ENCODE data around the gene SENP3.

Gene SENP3

DNA sequence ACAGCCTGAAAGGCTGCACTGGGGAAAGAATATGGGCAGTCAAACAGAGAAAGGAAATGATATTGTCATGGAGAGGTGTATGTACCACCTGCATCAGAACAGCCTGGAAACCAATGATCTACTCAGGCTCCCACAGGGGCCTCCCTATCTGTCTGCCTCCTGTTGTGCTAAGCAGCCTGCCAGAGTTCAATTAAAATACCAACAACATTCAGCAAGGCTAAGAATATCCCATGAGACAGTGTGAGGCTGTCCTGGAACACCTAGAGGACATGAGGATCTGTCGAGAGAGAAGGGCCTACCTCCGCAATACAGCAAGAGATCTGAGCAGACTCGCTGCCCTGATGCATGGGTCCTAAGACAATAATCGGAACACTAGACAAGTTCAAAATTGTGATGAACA, 44.6 kb downstream of the SENP3 start:
- no peak for DNase-seq

DNA sequence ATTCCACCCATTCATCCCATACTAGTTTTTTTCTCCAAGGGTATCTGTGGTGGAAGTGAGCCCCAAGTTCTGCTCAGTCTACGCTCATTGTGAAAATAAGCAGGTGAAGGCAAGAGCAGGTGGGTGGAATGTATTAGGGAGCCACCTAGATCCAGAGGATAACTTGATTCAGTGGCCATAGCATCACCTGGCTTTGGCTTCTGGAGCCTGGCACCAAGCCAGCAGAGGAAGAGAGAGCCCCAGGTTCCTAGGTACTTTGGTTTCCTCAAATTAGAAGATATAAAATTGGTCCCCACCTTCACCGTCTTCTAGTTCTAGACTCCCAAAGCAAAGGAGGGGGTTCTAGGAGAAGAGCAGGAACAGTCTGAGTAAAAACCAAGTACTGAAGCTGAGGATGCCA, 48.9 kb downstream of the SENP3 start:
- DNase-seq: no peak

DNA sequence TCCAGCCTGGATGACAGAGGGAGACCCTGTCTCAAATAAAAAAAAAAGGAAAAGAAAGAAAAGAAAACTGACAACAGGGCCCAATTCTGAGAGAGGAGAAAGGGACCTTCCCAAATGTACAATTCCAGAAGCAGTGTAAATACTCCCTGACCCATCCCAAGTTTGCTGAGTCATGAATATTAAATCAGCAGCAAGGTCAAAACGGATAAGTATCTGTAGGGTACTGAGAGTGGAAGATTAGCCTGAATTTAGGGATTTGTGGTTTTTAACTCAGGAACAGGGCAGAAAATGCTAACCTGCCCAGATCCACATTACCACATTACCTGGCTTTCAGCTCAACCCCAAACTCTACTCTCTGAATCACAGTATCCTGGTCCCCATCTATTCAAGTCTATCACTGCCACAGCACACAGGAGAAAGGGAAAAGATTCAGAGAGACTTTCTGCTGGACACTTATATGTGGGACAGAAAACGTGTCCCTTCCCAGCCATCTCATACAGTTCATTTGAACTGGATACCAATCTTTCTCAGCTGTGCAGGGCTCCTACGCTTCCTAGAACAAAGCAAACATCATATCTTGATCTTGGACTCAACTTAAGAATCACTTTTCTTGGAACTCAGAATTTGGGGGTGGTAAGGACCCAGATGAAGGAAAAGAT, 50.0 kb downstream of the SENP3 start:
- DNase-seq: no peak

DNA sequence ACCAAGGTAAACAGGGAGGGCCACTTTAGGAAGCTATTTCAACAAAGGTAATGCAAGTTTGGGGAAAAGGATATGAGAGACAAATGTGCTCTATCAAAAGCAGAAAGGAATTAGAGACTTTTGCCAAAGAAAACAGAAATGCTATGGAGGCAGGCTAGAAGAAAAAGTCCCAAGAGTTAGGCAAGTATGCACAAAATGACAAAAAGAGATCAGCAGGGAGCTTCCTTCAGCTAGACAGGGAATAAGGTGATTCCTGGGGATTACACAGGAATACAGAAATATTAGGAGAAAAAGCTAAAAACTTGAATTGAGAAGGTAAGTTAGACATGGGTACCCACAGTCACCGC, 50.5 kb downstream of the SENP3 start:
- no peak for DNase-seq

DNA sequence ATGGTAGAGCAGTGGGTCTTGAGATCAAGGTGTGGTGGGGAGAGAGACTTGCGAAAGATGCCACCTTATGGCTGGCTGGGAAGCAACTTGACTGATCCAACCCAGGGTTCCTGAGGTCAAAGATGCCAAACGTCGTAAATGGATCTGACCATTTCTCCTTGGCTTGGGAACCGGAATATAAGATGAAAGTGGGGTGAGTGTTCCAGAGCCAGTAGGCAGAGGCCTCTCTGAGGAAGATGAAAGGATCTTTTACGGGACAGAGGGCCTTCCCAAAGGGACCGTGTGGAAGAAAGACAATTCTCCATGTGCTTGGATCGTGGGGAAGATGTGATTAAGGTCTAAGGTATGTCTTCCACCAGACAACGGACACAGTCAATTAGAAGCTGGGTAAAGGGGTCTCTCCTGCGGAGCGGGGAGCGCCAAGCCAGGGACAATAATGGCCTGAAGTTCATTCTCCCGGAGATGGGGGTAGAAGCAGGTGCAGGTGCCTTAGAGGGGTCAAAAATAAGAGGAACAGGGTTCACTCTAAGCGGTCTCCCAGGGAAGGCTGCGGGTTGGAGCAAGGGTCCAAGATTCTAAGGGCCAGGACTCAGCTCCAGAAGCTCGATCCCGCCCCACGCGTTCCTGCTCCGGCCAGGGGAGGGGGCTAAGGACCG, 52.2 kb downstream of the SENP3 start:
- no peak for DNase-seq

GRCh38 chr17:7614425-7615264, 52.9 kb downstream of the SENP3 start, which contains the start of gene FXR2:
Gene FXR2, minus strand, starts transcription at chr17:7614897. Its CDS starts 365 bp downstream, at chr17:7614532.
- DNase-seq: peak; percentile 97

DNA sequence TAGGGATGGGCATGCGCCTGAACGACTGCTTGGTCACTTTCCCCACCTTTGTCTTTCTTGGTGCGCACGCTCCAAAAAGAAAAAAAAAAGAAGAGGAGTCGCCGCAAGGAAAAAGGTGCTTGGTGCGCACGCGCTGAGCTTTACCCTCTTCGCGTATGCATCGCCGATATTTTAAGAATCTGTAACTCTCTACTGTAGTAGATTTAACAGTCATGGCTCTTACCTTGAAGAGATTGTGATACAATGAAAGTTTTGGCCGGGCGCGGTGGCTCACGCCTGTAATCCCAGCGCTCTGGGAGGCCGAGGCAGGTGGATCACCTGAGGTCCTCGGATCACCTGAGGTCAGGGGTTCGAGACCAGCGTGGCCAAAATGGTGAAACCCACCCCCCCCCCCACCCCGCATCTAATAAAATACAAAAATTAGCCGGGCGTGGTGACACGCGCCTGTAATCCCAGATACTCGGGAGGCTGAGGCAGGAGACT, 53.6 kb downstream of the SENP3 start:
- no peak for DNase-seq

- DNase-seq: no peak
Observed at GRCh38 chr17:7618608-7619007, 56.9 kb downstream of the SENP3 start.

DNA sequence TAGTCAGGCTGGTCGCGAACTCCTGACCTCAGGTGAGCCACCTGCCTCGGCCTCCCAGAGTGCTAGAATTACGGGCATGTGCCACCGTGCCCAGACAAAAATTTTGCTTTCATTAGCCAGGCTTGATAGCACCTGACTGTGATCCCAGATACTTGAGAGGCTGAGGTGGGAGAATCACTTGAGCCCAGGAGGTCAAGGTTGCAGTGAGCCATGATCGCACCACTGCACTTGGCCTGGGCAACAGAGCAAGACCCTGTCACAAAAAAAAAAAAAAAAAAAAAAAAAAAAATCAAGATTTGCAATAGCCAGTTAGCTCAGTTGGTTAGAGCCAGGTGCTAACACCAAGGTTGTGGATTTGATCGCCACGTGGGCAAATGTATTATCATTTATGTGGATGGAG, 59.1 kb downstream of the SENP3 start:
- no peak for DNase-seq
